ENCODE data around the gene RXRA.

- TF ChIP-seq ZSCAN18 (tag by site-specific recombination; IDR thresholded peaks at IDR 0.05) (no peak), ZNF626 (tag by site-specific recombination; IDR thresholded peaks at IDR 0.05) (no peak)
These were observed 132.2 kb downstream of the RXRA start for GRCh38 chr9:134458207-134459108.

All from HEK293 (cell line).